ENCODE results near the gene C1orf53.

C1orf53 gene

DNA sequence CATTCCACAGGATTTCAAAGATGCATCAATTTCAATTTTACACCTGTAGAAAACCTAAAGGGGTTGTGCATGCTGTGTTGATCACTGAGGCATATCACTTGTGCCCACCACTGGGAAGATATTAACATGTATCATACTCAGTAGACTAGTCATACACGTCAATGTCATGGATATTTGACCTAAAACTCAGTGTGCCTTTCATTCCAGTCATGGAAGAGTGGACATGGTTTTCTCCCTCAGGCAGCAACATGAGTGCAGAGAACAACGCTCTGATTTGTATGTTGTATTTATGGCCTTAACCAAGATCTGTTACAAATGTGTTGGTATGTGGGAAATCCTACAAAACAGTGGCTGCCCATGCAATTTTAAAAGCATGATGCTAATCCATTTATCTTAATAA, 6.1 kb upstream of the C1orf53 start:
- H2AFZ ChIP-seq (ENCODE audit: low read depth, low read length, severe bottlenecking): no peak overlapping the region
- H3F3A ChIP-seq (ENCODE audit: insufficient read depth): no peaks in the 10 kb centered on the region
- TF ChIP-seq, protein P1, sequence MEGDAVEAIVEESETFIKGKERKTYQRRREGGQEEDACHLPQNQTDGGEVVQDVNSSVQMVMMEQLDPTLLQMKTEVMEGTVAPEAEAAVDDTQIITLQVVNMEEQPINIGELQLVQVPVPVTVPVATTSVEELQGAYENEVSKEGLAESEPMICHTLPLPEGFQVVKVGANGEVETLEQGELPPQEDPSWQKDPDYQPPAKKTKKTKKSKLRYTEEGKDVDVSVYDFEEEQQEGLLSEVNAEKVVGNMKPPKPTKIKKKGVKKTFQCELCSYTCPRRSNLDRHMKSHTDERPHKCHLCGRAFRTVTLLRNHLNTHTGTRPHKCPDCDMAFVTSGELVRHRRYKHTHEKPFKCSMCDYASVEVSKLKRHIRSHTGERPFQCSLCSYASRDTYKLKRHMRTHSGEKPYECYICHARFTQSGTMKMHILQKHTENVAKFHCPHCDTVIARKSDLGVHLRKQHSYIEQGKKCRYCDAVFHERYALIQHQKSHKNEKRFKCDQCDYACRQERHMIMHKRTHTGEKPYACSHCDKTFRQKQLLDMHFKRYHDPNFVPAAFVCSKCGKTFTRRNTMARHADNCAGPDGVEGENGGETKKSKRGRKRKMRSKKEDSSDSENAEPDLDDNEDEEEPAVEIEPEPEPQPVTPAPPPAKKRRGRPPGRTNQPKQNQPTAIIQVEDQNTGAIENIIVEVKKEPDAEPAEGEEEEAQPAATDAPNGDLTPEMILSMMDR (IDR thresholded peaks at IDR 0.05; ENCODE audit: insufficient read depth, low read length, poor library complexity, severe bottlenecking): no peak
- no peak for TF ChIP-seq EZH2phosphoT487 (conservative IDR thresholded peaks at IDR 0.05; ENCODE audit: low read length)
- H3K79me2 ChIP-seq (ENCODE audit: insufficient read depth, low read length): no peaks in the 10 kb centered on the region
- no peaks in the 10 kb centered on the region for H3K9me3 ChIP-seq (ENCODE audit: insufficient read depth, low read length)
- no peaks in the 10 kb centered on the region for H3K36me3 ChIP-seq (ENCODE audit: low read length)
- H3K27me3 ChIP-seq (ENCODE audit: low read length): no peaks in the 10 kb centered on the region
- H3K9me2 ChIP-seq (replicated peaks; ENCODE audit: insufficient read depth, low read length): no peaks in the 10 kb centered on the region
- H4K20me1 ChIP-seq (ENCODE audit: low read depth, low read length): no peaks in the 10 kb centered on the region
- H3K4me2 ChIP-seq (ENCODE audit: low read depth, low read length, poor library complexity, severe bottlenecking): no peak overlapping the region
- no peak overlapping the region for H3K4me3 ChIP-seq (ENCODE audit: insufficient read depth, low read length, poor library complexity, severe bottlenecking)
- H3K27ac ChIP-seq (ENCODE audit: low read depth, low read length): no peak overlapping the region
- H3K9ac ChIP-seq (ENCODE audit: low read length): no peak overlapping the region

DNA sequence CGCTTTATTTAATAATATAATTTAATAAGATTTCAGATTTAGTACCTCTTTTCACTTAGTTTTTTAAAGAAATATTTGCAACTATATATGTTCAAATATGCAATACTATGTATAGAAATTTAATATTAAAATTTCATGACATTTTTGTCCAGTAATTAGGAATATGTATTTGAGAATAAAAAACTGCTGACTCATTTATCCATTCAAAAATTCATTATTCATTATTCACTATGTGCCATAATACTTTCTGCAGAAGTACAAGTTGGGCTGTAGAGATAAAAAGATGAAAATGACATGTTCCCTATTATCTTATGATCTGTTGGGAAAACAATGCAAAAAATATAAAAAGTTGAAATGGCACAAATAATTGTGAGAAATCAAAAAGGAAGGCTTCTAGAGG, 3.4 kb upstream of the C1orf53 start:
- H3K9me3 ChIP-seq (ENCODE audit: insufficient read depth, low read length): no peaks in the 10 kb centered on the region
- no peak overlapping the region for H2AFZ ChIP-seq (ENCODE audit: low read depth, low read length, severe bottlenecking)
- no peak overlapping the region for H3K4me2 ChIP-seq (ENCODE audit: low read depth, low read length, poor library complexity, severe bottlenecking)
- H3K79me2 ChIP-seq (ENCODE audit: insufficient read depth, low read length): no peaks in the 10 kb centered on the region
- H3F3A ChIP-seq (ENCODE audit: insufficient read depth): peaks cover 5% of the 10 kb centered on the region; the same call in 1 of the 2 replicates
- H3K4me3 ChIP-seq (ENCODE audit: insufficient read depth, low read length, poor library complexity, severe bottlenecking): no peak overlapping the region
- H3K9ac ChIP-seq (ENCODE audit: low read length): no peak overlapping the region
- no peaks in the 10 kb centered on the region for H3K36me3 ChIP-seq (ENCODE audit: low read length)
- H3K27ac ChIP-seq (ENCODE audit: low read depth, low read length): no peak overlapping the region
- H3K9me2 ChIP-seq (replicated peaks; ENCODE audit: insufficient read depth, low read length): no peaks in the 10 kb centered on the region
- TF ChIP-seq, protein P1 (IDR thresholded peaks at IDR 0.05; ENCODE audit: insufficient read depth, low read length, poor library complexity, severe bottlenecking): no peak
- no peak for TF ChIP-seq EZH2phosphoT487 (conservative IDR thresholded peaks at IDR 0.05; ENCODE audit: low read length)
- H4K20me1 ChIP-seq (ENCODE audit: low read depth, low read length): no peaks in the 10 kb centered on the region
- H3K27me3 ChIP-seq (ENCODE audit: low read length): no peaks in the 10 kb centered on the region

DNA sequence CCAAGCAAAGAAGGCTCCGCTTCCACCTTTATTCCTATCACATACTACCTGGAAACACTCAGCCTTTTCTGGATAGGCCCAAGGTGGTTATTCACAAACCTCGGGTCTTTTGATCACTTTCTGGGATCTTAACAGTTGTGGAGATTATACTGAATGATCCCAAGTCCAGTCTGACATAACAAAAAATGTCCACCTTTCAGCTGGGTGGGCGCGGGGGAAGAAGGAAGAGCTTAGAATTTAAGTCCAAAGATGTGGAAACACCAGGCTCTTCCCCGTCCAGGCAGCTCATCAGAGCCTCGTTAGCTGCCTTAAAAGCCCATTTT, 338 bp upstream of the C1orf53 start:
- peak overlapping the region; percentile 60 for H3K4me3 ChIP-seq (ENCODE audit: insufficient read depth, low read length, poor library complexity, severe bottlenecking)
- no peaks in the 10 kb centered on the region for H3K9me2 ChIP-seq (replicated peaks; ENCODE audit: insufficient read depth, low read length)
- H3K27ac ChIP-seq (ENCODE audit: low read depth, low read length): peak overlapping the region; percentile 65
- no peaks in the 10 kb centered on the region for H4K20me1 ChIP-seq (ENCODE audit: low read depth, low read length)
- peak overlapping the region; percentile 93 for H2AFZ ChIP-seq (ENCODE audit: low read depth, low read length, severe bottlenecking)
- no peaks in the 10 kb centered on the region for H3K79me2 ChIP-seq (ENCODE audit: insufficient read depth, low read length)
- H3F3A ChIP-seq (ENCODE audit: insufficient read depth): peaks cover 10% of the 10 kb centered on the region; the same call in 1 of the 2 replicates
- TF ChIP-seq, protein P1 (IDR thresholded peaks at IDR 0.05; ENCODE audit: insufficient read depth, low read length, poor library complexity, severe bottlenecking): no peak
- no peaks in the 10 kb centered on the region for H3K27me3 ChIP-seq (ENCODE audit: low read length)
- H3K9me3 ChIP-seq (ENCODE audit: insufficient read depth, low read length): no peaks in the 10 kb centered on the region
- H3K36me3 ChIP-seq (ENCODE audit: low read length): no peaks in the 10 kb centered on the region
- peak overlapping the region; percentile 69 for H3K4me2 ChIP-seq (ENCODE audit: low read depth, low read length, poor library complexity, severe bottlenecking)
- peak overlapping the region; percentile 75 for H3K9ac ChIP-seq (ENCODE audit: low read length)

DNA sequence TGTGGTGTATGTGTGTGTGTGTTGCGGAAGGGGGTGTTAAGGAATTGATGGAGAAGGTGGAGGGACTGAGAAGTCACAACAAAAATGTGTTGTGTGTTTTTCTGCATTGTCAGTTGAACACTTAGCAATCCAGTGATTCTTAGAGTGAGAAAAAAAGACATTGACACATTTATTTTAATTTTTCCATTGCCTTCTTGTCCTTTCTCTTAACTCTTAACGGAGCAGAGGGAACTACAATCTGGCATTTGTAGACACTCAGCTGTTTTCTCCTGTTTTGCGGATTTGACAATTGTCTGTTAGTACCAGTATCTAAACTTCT, 725 bp downstream of the C1orf53 start:
- Histone ChIP-seq H3K9ac (ENCODE audit: low read length) (peak overlapping the region; percentile 75), H2AFZ (ENCODE audit: low read depth, low read length, severe bottlenecking) (peak overlapping the region; percentile 93), H3K4me3 (ENCODE audit: insufficient read depth, low read length, poor library complexity, severe bottlenecking) (peak overlapping the region; percentile 60), H3K9me2 (replicated peaks; ENCODE audit: insufficient read depth, low read length) (no peaks in the 10 kb centered on the region), H3K4me2 (ENCODE audit: low read depth, low read length, poor library complexity, severe bottlenecking) (peak overlapping the region; percentile 69), H4K20me1 (ENCODE audit: low read depth, low read length) (no peaks in the 10 kb centered on the region), H3K9me3 (ENCODE audit: insufficient read depth, low read length) (no peaks in the 10 kb centered on the region), H3K27ac (ENCODE audit: low read depth, low read length) (no peak overlapping the region), H3K36me3 (ENCODE audit: low read length) (no peaks in the 10 kb centered on the region), H3K79me2 (ENCODE audit: insufficient read depth, low read length) (no peaks in the 10 kb centered on the region), H3F3A (ENCODE audit: insufficient read depth) (peaks cover 10% of the 10 kb centered on the region; the same call in 1 of the 2 replicates), H3K27me3 (ENCODE audit: low read length) (no peaks in the 10 kb centered on the region)
- no peak for TF ChIP-seq EZH2phosphoT487 (conservative IDR thresholded peaks at IDR 0.05; ENCODE audit: low read length)
- TF ChIP-seq, protein P1 (IDR thresholded peaks at IDR 0.05; ENCODE audit: insufficient read depth, low read length, poor library complexity, severe bottlenecking): no peak

Measured in SU-DHL-6 (cell line).